BLaER1 (cell line): ENCODE results near the gene CEACAM5.
"Not testable (repeated sequence)": the region's sequence is repeated elsewhere in the genome, so short reads cannot be mapped to it uniquely, and the experiment has no call there.

Experiments
- H3K27ac ChIP-seq: shearing (Covaris generic); formaldehyde crosslinking; 2 replicates; pipeline ENCODE4 v1.8.1; 2022
- H3K27me3 ChIP-seq: shearing (Covaris generic); formaldehyde crosslinking; 2 replicates; pipeline ENCODE4 v1.8.1; 2022
- H3K36me3 ChIP-seq: shearing (Covaris generic); formaldehyde crosslinking; 2 replicates; pipeline ENCODE4 v1.8.1; 2022
- H3K4me1 ChIP-seq: shearing (Covaris generic); formaldehyde crosslinking; 2 replicates; pipeline ENCODE4 v1.8.1; 2022
- H3K4me2 ChIP-seq: shearing (Covaris generic); formaldehyde crosslinking; 2 replicates; pipeline ENCODE4 v1.8.1; 2022
- H3K4me3 ChIP-seq: shearing (Covaris generic); formaldehyde crosslinking; 2 replicates; pipeline ENCODE4 v1.8.1; 2022
- H3K9ac ChIP-seq: shearing (Covaris generic); formaldehyde crosslinking; 2 replicates; pipeline ENCODE4 v1.8.1; 2022
- H3K9me3 ChIP-seq: shearing (Covaris generic); formaldehyde crosslinking; 2 replicates; pipeline ENCODE4 v1.8.1; 2022
- H4K20me1 ChIP-seq: shearing (Covaris generic); formaldehyde crosslinking; 2 replicates; pipeline ENCODE4 v1.8.1; 2022
- Cebpa-rat ChIP-seq: shearing (Covaris generic); IDR thresholded peaks from 2 replicates; pipeline ENCODE4 v1.8.1; 2022

Gene CEACAM5

GRCh38 chr19:41748012-41748411 is 39.6 kb downstream of the CEACAM5 start:
- Histone ChIP-seq H3K9ac (no peak overlapping the region), H3K36me3 (no peaks in the 10 kb centered on the region), H3K4me2 (peak overlapping the region; percentile 6; the same call in 1 of the 2 replicates), H3K4me3 (no peak overlapping the region), H3K4me1 (peaks cover 55% of the 10 kb centered on the region), H4K20me1 (no peaks in the 10 kb centered on the region), H3K9me3 (no peaks in the 10 kb centered on the region), H3K27ac (no peak overlapping the region), H3K27me3 (no peaks in the 10 kb centered on the region)
- TF ChIP-seq Cebpa-rat = no peak

GRCh38 chr19:41750248-41751134 is 42.1 kb downstream of the CEACAM5 start:
- H3K9ac ChIP-seq, H3K9me3 ChIP-seq, H3K27ac ChIP-seq, H3K27me3 ChIP-seq, H4K20me1 ChIP-seq, H3K4me2 ChIP-seq, H3K36me3 ChIP-seq, H3K4me3 ChIP-seq: not testable (repeated sequence)
- peaks cover 52% of the 10 kb centered on the region for H3K4me1 ChIP-seq

GRCh38 chr19:41753159-41753558 is 44.7 kb downstream of the CEACAM5 start:
- Histone ChIP-seq H3K36me3 (no peaks in the 10 kb centered on the region), H3K9me3 (no peaks in the 10 kb centered on the region), H3K4me2 (peak overlapping the region; percentile 43), H3K9ac (no peak overlapping the region), H3K4me3 (no peak overlapping the region), H3K27ac (no peak overlapping the region), H4K20me1 (no peaks in the 10 kb centered on the region), H3K27me3 (no peaks in the 10 kb centered on the region), H3K4me1 (peaks cover 42% of the 10 kb centered on the region)
- TF ChIP-seq Cebpa-rat = no peak

GRCh38 chr19:41753936-41754529 is 45.6 kb downstream of the CEACAM5 start:
- TF ChIP-seq Cebpa-rat = no peak
- Histone ChIP-seq H3K4me1 (peaks cover 48% of the 10 kb centered on the region), H3K36me3 (no peaks in the 10 kb centered on the region), H3K27ac (no peak overlapping the region), H4K20me1 (no peaks in the 10 kb centered on the region), H3K9ac (no peak overlapping the region), H3K9me3 (no peaks in the 10 kb centered on the region), H3K27me3 (no peaks in the 10 kb centered on the region), H3K4me2 (peak overlapping the region; percentile 43), H3K4me3 (no peak overlapping the region)

- Histone ChIP-seq H3K9me3 (no peaks in the 10 kb centered on the region), H3K9ac (no peak within 1 kb of the TSS), H3K4me3 (no peak within 1 kb of the TSS), H3K27me3 (no peaks in the 10 kb centered on the region), H3K36me3 (no peaks in the 10 kb centered on the region), H3K4me1 (peaks cover 53% of the 10 kb centered on the region), H4K20me1 (no peaks in the 10 kb centered on the region), H3K4me2 (peak within 1 kb of the TSS; percentile 18; the same call in 1 of the 2 replicates), H3K27ac (0 out of 2 replicates have a peak within 1 kb of the TSS, but pooled peaks have one; percentile 39)
- no peak for TF ChIP-seq Cebpa-rat
Measured at GRCh38 chr19:41755328-41755913, 47.0 kb downstream of the CEACAM5 start, which contains the start of gene CEACAM6. Gene CEACAM6 (plus strand): TSS chr19:41755530. CDS start chr19:41755639, 109 bp downstream.

- no peak overlapping the region for H3K4me3 ChIP-seq
- no peaks in the 10 kb centered on the region for H4K20me1 ChIP-seq
- H3K27ac ChIP-seq = peak overlapping the region; percentile 49; the same call in 1 of the 2 replicates
- no peak for TF ChIP-seq Cebpa-rat
- peaks cover 37% of the 10 kb centered on the region for H3K4me1 ChIP-seq
- no peaks in the 10 kb centered on the region for H3K36me3 ChIP-seq
- no peaks in the 10 kb centered on the region for H3K9me3 ChIP-seq
- no peak overlapping the region for H3K9ac ChIP-seq
- no peaks in the 10 kb centered on the region for H3K27me3 ChIP-seq
- peak overlapping the region; percentile 70 for H3K4me2 ChIP-seq
Measured at GRCh38 chr19:41758846-41759245, 50.4 kb downstream of the CEACAM5 start.

GRCh38 chr19:41767115-41767514 is 58.7 kb downstream of the CEACAM5 start:
- Histone ChIP-seq H4K20me1 (no peaks in the 10 kb centered on the region), H3K4me2 (no peak overlapping the region), H3K9me3 (peaks cover 6% of the 10 kb centered on the region), H3K4me3 (no peak overlapping the region), H3K27ac (no peak overlapping the region), H3K9ac (no peak overlapping the region), H3K27me3 (no peaks in the 10 kb centered on the region), H3K36me3 (no peaks in the 10 kb centered on the region), H3K4me1 (no peaks in the 10 kb centered on the region)
- TF ChIP-seq Cebpa-rat = no peak

- H3K4me3 ChIP-seq, H3K27me3 ChIP-seq, H3K4me1 ChIP-seq, H3K4me2 ChIP-seq, H3K36me3 ChIP-seq, H4K20me1 ChIP-seq, H3K9ac ChIP-seq, H3K27ac ChIP-seq, H3K9me3 ChIP-seq: not testable (repeated sequence)
Measured at GRCh38 chr19:41768105-41768504, 59.7 kb downstream of the CEACAM5 start.

- Histone ChIP-seq H4K20me1 (no peaks in the 10 kb centered on the region), H3K27ac (no peak overlapping the region), H3K36me3 (no peaks in the 10 kb centered on the region), H3K4me3 (no peak overlapping the region), H3K9ac (no peak overlapping the region), H3K4me2 (no peak overlapping the region), H3K27me3 (no peaks in the 10 kb centered on the region), H3K4me1 (peaks cover 10% of the 10 kb centered on the region), H3K9me3 (peaks cover 6% of the 10 kb centered on the region)
- no peak for TF ChIP-seq Cebpa-rat
Measured at GRCh38 chr19:41769608-41770007, 61.2 kb downstream of the CEACAM5 start.

GRCh38 chr19:41771410-41771809 is 63.0 kb downstream of the CEACAM5 start:
- no peak for TF ChIP-seq Cebpa-rat
- H3K27ac ChIP-seq = no peak overlapping the region
- H3K27me3 ChIP-seq = no peaks in the 10 kb centered on the region
- no peaks in the 10 kb centered on the region for H4K20me1 ChIP-seq
- H3K9ac ChIP-seq = no peak overlapping the region
- no peak overlapping the region for H3K4me2 ChIP-seq
- no peak overlapping the region for H3K4me3 ChIP-seq
- H3K4me1 ChIP-seq = peaks cover 15% of the 10 kb centered on the region
- no peaks in the 10 kb centered on the region for H3K36me3 ChIP-seq
- peaks cover 6% of the 10 kb centered on the region for H3K9me3 ChIP-seq
